H1 (cell line): ENCODE data around the gene MED28.

ENCODE experiments used
- EZH2 ChIP-seq: fragments of 200-600 bp; sonication (generic); IDR thresholded peaks from 2 replicates; pipeline ENCODE4 v1.7.1; 2012; ENCODE audit warnings: low read depth, mild to moderate bottlenecking, moderate library complexity, low read length, inconsistent platforms; ENCODE audit not compliant: severe bottlenecking
- PHF8 ChIP-seq: fragments of 200-600 bp; sonication (generic); conservative IDR thresholded peaks from 2 replicates; pipeline ENCODE4 v1.7.1; 2012; ENCODE audit warnings: low read depth, mild to moderate bottlenecking, inconsistent platforms, low read length, moderate library complexity
- TAF1 ChIP-seq: IDR thresholded peaks from 2 replicates; pipeline ENCODE4 v1.6.1; 2011; ENCODE audit warnings: mild to moderate bottlenecking, low read depth, low read length

DNA sequence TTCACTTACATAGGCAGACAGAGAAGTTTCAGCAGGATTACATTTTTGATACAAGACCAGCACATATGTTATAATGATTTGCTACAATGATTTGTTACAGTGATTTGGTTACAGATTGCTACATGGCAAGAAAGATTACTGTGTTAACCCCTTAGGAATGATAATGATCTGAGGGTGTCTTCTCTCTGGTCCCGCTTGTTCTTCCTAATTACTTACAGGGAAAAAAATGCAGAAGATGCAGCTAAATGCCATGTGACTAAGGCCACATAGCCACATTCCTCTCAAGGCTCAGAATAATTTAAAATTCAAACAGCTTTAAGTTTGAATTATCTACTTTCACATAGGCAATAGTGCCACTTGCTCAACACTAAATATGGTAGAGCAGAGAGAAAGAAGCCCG lies 47.2 kb upstream of the MED28 start:
- TF ChIP-seq PHF8 (no peak), TAF1 (no peak), EZH2 (no peak)
